AG04449 (cell line): ENCODE results near the gene PNPLA7.

Experiments used
- CTCF ChIA-PET: fragments of 350-600 bp; formaldehyde crosslinking; extraction: SDS; loops from one replicate; lab custom pipeline; 2021; ENCODE audit warnings: antibody characterized with exemption; lab: Yijun Ruan, JAX
- POLR2A ChIA-PET: fragments of 400-600, 350-600 bp; formaldehyde crosslinking; extraction: SDS; loops from one replicate; lab custom pipeline; 2020; ENCODE audit warnings: antibody characterized with exemption, inconsistent platforms; lab: Yijun Ruan, JAX
- DNase-seq: peaks from one replicate; pipeline ENCODE4 v3.0.0-alpha.2; 2010; ENCODE audit warnings: low read depth, low spot score
- H3K4me3 ChIP-seq: 2 replicates; pipeline ENCODE4 v1.5.1; 2011; ENCODE audit warnings: low read depth, mild to moderate bottlenecking, control low read depth, low read length
- TF ChIP-seq, protein P1 (sequence below): IDR thresholded peaks from one replicate; pipeline ENCODE4 v1.5.1; 2011; ENCODE audit warnings: mild to moderate bottlenecking, moderate library complexity, low read length, control low read depth, inconsistent platforms; ENCODE audit not compliant: insufficient read depth; ENCODE audit errors: missing control alignments

PNPLA7 gene

GRCh38 chr9:137459152-137459600 lies 91.0 kb downstream of the PNPLA7 start, which contains the start of gene NSMF:
NSMF (minus strand) TSS chr9:137459334; CDS start chr9:137459102, 232 bp downstream.
- ChIA-PET CTCF (interaction anchor here (1.0 kb wide), 1 partner anchor 15 kb away, joined by 3 read pairs; no protein-coding TSS in a partner anchor), POLR2A (interaction anchor here (0.7 to 1.5 kb wide), 4 partner anchors 11 to 219 kb away, joined by 4 read pairs; no protein-coding TSS in a partner anchor)
- TF ChIP-seq, protein P1, sequence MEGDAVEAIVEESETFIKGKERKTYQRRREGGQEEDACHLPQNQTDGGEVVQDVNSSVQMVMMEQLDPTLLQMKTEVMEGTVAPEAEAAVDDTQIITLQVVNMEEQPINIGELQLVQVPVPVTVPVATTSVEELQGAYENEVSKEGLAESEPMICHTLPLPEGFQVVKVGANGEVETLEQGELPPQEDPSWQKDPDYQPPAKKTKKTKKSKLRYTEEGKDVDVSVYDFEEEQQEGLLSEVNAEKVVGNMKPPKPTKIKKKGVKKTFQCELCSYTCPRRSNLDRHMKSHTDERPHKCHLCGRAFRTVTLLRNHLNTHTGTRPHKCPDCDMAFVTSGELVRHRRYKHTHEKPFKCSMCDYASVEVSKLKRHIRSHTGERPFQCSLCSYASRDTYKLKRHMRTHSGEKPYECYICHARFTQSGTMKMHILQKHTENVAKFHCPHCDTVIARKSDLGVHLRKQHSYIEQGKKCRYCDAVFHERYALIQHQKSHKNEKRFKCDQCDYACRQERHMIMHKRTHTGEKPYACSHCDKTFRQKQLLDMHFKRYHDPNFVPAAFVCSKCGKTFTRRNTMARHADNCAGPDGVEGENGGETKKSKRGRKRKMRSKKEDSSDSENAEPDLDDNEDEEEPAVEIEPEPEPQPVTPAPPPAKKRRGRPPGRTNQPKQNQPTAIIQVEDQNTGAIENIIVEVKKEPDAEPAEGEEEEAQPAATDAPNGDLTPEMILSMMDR, result no peak
- DNase-seq, result no peak
- H3K4me3 ChIP-seq, result peak within 1 kb of the TSS; percentile 70

- POLR2A ChIA-PET, result interaction anchor here (1.0 kb wide), 1 partner anchor 94 kb away, joined by 4 read pairs; no protein-coding TSS in a partner anchor
- H3K4me3 ChIP-seq, result peak overlapping the region; percentile 70
- TF ChIP-seq, protein P1, result no peak
- DNase-seq, result no peak
- CTCF ChIA-PET, result interaction anchor here (0.8 to 1.0 kb wide), 2 partner anchors 11 to 14 kb away, joined by 3 read pairs; no protein-coding TSS in a partner anchor
These were observed 91.7 kb downstream of the PNPLA7 start for GRCh38 chr9:137458194-137459151.

- ChIA-PET POLR2A (interaction anchor here (1.1 kb wide), 1 partner anchor 34 kb away, joined by 3 read pairs; the partner anchor contains the start of genes EXD3 and NOXA1), CTCF (interaction anchor here (0.8 to 5.3 kb wide), 5 partner anchors 10 to 77 kb away, joined by 3 to 25 read pairs (median 3); partner anchors contain the start of genes EXD3 and NOXA1)
- peak overlapping the region; percentile 70 for H3K4me3 ChIP-seq
These were observed 92.6 kb downstream of the PNPLA7 start for GRCh38 chr9:137457406-137458193.

GRCh38 chr9:137456864-137457405 lies 93.3 kb downstream of the PNPLA7 start:
- DNase-seq, result no peak
- TF ChIP-seq, protein P1, result no peak
- CTCF ChIA-PET, result interaction anchor here (0.9 to 5.3 kb wide), 4 partner anchors 10 to 78 kb away, joined by 3 to 25 read pairs (median 4); partner anchors contain the start of genes EXD3 and NOXA1
- H3K4me3 ChIP-seq, result peak overlapping the region; percentile 15
- POLR2A ChIA-PET, result interaction anchor here (1.1 kb wide), 1 partner anchor 34 kb away, joined by 3 read pairs; the partner anchor contains the start of genes EXD3 and NOXA1

More at GRCh38 chr9:137457406-137458193, 92.6 kb downstream of the PNPLA7 start:
- TF ChIP-seq, protein P1, result no peak
- no peak for DNase-seq

DNA sequence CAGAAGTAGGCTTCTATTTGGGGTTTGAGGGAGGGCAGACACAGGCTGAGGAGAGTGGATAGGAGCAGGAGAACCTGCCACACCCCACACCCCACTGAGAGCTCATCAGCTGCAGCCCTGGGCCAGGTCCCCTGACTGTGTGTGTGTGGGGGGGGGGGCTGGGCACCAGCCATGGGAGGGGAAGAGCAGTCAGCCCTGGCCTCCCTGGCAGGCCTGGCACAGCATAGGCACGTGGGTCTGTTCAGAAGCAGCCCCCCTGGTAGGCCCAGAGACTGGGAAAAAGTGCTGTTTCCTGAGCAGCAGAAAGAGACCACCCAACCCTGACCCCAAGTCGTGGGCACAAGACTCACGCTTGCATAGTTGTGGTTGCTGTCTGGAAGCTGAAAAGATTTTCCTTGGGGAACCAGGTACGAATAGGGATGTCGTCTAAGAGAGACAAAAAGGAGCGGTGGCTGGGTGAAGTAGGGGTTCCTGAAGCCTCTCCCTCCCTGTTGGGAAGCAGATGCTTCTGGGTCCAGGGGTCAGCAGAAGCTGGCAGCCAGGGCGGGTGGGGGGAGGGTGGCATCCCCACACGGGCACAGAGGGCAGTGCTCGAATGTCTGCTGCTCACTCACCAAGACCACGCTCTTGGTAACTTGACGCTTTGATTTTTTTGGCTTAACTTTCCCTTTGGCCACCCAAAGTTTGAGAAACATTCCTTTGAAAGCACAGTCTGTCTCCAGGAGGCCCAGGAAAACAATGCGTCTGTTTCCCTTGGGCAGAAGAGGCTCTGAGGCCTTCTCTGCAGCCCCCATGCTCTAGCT lies 93.9 kb downstream of the PNPLA7 start:
- CTCF ChIA-PET, result interaction anchor here (1.1 to 5.3 kb wide), 3 partner anchors 11 to 78 kb away, joined by 3 to 25 read pairs (median 4); partner anchors contain the start of genes EXD3 and NOXA1
- DNase-seq, result no peak
- peak overlapping the region; percentile 15; the same call in 1 of the 2 replicates for H3K4me3 ChIP-seq
- POLR2A ChIA-PET, result interaction anchor here (1.1 kb wide), 1 partner anchor 33 kb away, joined by 3 read pairs; the partner anchor contains the start of genes EXD3 and NOXA1
- TF ChIP-seq, protein P1, result no peak
